ENCODE measurements around the gene YPEL2.

Gene YPEL2

DNA sequence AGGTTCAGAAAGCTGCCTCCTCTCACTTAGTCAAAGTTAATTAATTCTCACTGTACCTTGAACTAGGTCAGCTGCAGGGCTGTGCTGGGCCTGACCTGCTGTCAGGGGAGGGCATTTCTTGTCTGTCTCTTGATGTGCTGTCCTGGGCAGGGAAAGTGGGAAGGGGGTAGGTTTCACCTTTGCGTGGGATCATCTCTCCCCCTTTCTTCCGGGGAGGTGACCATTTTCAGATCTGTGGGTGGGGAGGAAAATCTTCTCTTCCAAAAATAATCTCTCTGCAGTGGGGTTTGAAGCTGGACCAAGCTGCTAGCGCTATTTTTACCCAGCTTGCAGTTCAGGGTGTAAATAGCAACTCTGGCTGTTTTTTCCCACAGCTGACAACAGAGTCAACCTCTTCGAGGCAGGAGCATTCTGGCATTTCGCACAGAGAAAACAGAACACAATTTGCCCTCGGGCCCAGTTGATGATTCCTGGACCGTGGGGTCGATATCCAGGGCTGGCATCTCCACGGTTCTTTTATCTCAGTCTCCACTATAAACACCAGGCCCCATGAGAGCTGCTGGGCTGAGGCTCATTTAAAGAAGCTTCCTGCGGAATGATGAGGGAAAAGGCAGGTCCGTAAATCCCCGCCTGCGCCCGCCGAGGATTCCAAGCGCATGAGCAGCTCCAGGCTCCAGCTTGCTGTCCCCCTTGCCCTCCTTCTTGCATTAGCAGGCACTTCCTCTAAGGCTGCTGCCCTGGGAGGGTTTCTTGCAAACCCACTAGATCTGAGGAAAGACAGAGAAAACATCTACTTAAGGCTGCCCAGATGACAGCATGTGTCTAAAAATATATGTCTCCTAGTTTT lies 93.9 kb downstream of the YPEL2 start:
- Histone ChIP-seq H3K9ac (ENCODE audit: low read depth, low read length) (no peak overlapping the region), H3K4me1 (ENCODE audit: insufficient read depth, low read length) (peaks cover 26% of the 10 kb centered on the region), H3K36me3 (ENCODE audit: insufficient read depth, low read length) (no peaks in the 10 kb centered on the region), H3K9me3 (ENCODE audit: control insufficient read depth, insufficient read depth, low read length) (no peaks in the 10 kb centered on the region)

DNA sequence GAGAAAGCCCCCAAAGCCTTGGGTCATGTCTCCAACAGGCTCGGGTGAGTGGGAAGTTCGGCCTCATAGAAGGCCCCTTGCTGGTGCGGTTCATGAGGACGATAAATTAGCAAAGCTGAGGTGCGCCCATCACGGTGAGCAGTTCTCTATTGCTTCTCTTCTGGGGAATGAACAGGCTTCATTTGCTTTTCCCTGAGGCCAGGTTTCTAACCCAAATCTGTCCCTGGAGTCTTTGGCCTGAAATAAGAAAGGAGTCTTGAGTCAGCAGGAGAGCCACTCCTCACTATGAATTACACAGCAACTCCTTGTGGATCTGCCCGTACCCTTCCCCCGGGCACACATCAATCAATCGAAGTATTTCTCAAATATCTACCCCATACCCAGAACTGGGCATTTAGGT lies 94.6 kb downstream of the YPEL2 start:
- H3K9ac ChIP-seq (ENCODE audit: low read depth, low read length): no peak overlapping the region
- peaks cover 26% of the 10 kb centered on the region for H3K4me1 ChIP-seq (ENCODE audit: insufficient read depth, low read length)
- H3K36me3 ChIP-seq (ENCODE audit: insufficient read depth, low read length): no peaks in the 10 kb centered on the region
- H3K9me3 ChIP-seq (ENCODE audit: control insufficient read depth, insufficient read depth, low read length): no peaks in the 10 kb centered on the region

DNA sequence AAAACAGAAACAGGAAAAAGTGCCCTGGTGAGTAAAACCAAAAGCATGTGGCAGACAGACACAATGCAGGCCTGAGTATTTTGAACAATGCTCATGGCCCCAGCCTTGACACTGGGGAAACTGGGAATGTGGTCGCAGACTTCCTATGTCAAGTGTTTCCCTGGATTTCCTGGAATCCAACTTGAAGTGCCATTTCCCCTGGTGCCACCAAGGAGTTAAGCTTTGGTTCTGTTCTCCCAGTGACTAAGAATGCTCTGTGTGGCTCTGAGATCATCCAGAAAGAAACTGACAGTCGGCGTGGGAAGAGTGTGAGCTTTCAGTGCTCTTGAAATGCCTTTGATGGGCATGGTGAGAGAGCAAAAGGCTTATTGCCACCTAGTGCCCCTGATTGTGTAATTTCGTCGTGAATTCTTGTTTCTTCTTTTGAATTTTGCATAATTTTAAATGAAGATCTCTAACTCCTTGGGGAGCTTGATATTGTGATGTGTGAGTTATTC lies 96.0 kb downstream of the YPEL2 start:
- no peak overlapping the region for H3K9ac ChIP-seq (ENCODE audit: low read depth, low read length)
- H3K9me3 ChIP-seq (ENCODE audit: control insufficient read depth, insufficient read depth, low read length): no peaks in the 10 kb centered on the region
- no peaks in the 10 kb centered on the region for H3K36me3 ChIP-seq (ENCODE audit: insufficient read depth, low read length)
- H3K4me1 ChIP-seq (ENCODE audit: insufficient read depth, low read length): peaks cover 26% of the 10 kb centered on the region

DNA sequence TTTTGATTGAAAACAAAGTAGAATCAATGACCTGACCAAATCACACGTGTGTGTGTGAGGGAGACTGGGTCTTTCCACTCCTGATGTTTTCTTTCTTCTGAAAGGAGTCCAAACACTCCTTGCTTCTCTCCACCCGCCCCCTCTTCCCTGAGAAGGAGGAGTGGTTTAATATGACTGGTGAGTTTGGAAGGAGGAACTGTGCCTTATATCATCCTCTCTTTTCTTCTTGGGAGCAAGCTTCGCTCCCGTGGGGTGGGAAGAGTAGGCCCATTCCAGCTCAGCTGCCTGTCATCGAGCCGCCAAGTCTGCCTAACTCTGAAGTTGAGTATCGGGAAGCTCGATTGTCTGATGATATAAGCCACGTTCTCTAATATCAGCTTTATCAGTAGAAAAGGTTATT lies 96.5 kb downstream of the YPEL2 start:
- Histone ChIP-seq H3K36me3 (ENCODE audit: insufficient read depth, low read length) (no peaks in the 10 kb centered on the region), H3K9me3 (ENCODE audit: control insufficient read depth, insufficient read depth, low read length) (0 out of 2 replicates have a peak, but pooled peaks cover 3% of the 10 kb centered on the region), H3K4me1 (ENCODE audit: insufficient read depth, low read length) (peaks cover 26% of the 10 kb centered on the region), H3K9ac (ENCODE audit: low read depth, low read length) (no peak overlapping the region)

DNA sequence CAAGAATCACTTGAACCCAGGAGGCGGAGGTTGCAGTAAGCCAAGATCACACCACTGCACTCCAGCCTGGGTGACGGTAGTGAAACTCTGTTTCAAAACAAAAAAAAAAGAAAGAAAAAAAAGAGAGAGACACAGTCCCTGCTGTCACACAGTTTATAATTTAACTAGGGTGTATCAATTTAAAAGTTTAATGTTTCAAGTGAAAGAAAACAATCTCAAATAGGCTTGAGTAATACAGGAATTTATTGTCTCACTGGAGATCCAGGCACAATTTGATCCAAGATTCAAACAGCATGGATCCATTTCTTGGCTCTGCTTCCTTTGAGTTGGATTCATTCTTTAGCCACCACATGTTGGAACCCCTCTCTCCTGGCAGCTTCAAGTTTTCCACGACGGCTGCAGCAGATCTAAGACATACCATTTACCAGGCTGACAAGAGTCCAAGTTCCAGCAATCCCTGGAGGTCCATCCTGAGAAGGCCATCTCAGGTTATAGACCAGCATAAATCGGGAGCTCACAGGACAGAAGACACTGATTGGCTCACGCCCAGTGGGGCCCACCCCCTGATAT lies 97.5 kb downstream of the YPEL2 start:
- Histone ChIP-seq H3K36me3 (ENCODE audit: insufficient read depth, low read length) (no peaks in the 10 kb centered on the region), H3K9ac (ENCODE audit: low read depth, low read length) (no peak overlapping the region), H3K9me3 (ENCODE audit: control insufficient read depth, insufficient read depth, low read length) (0 out of 2 replicates have a peak, but pooled peaks cover 3% of the 10 kb centered on the region), H3K4me1 (ENCODE audit: insufficient read depth, low read length) (peaks cover 26% of the 10 kb centered on the region)

DNA sequence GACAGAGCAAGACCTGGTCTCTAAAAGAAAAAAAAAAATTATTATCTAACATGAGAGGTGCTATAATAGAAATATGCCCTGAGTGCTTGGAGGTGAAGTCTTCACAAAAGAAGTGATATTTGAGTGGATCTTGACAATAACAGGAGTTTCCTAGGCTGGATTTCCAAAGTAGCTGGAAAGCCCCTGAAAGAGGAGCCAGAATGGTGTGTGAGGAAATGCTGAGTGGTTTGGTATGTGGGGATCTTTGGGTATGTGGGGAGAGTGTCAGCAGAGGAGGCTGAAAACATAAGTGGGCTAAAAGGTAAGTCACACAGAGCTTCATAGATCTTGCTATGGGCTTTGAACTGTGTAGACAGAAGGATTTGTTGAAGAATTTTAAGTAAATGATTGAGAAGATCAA lies 100.1 kb downstream of the YPEL2 start:
- Histone ChIP-seq H3K36me3 (ENCODE audit: insufficient read depth, low read length) (no peaks in the 10 kb centered on the region), H3K9ac (ENCODE audit: low read depth, low read length) (no peak overlapping the region), H3K9me3 (ENCODE audit: control insufficient read depth, insufficient read depth, low read length) (0 out of 2 replicates have a peak, but pooled peaks cover 3% of the 10 kb centered on the region), H3K4me1 (ENCODE audit: insufficient read depth, low read length) (peaks cover 11% of the 10 kb centered on the region)

DNA sequence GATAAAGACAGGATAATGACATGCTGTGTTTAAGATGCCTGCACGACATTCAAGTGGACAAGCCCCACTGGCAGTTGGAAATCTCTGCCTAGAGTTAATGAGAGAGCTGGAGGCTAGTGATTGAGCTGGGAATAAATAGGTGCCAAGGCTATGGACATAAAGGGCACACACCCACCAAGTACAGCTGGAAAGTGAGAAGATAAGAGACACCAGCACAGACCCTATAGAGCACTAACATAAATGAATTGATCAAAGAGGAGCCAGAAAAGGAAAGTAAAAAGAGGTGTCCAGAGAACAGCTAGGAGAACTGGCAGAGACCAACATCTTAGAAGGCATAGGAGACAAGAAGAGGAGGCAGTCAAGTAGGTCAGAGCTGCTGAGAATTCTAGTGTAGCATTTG lies 101.2 kb downstream of the YPEL2 start:
- Histone ChIP-seq H3K36me3 (ENCODE audit: insufficient read depth, low read length) (no peaks in the 10 kb centered on the region), H3K4me1 (ENCODE audit: insufficient read depth, low read length) (0 out of 2 replicates have a peak, but pooled peaks cover 4% of the 10 kb centered on the region), H3K9ac (ENCODE audit: low read depth, low read length) (no peak overlapping the region), H3K9me3 (ENCODE audit: control insufficient read depth, insufficient read depth, low read length) (0 out of 2 replicates have a peak, but pooled peaks cover 3% of the 10 kb centered on the region)

DNA sequence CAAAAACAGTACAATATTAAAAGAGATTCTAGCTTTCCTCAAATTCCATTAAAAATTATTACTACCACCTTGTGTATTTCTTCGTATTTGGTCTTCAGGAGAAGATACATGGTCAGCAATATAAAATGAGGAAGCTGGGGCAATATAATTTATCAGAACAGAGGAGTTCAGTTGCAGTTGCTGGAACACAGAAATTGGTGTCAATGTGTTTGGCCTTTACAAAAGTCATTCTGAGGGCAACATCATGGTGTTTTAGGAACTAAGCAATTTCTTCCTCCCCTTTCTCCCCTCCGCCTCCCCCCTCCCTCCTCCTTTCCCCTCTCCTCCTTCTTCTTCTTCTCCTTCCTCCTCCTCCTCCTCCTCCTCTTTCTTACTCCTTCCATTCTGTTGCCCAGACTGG lies 102.1 kb downstream of the YPEL2 start:
- Histone ChIP-seq H3K36me3 (ENCODE audit: insufficient read depth, low read length) (no peaks in the 10 kb centered on the region), H3K9ac (ENCODE audit: low read depth, low read length) (no peak overlapping the region), H3K9me3 (ENCODE audit: control insufficient read depth, insufficient read depth, low read length) (0 out of 2 replicates have a peak, but pooled peaks cover 3% of the 10 kb centered on the region), H3K4me1 (ENCODE audit: insufficient read depth, low read length) (no peaks in the 10 kb centered on the region)

DNA sequence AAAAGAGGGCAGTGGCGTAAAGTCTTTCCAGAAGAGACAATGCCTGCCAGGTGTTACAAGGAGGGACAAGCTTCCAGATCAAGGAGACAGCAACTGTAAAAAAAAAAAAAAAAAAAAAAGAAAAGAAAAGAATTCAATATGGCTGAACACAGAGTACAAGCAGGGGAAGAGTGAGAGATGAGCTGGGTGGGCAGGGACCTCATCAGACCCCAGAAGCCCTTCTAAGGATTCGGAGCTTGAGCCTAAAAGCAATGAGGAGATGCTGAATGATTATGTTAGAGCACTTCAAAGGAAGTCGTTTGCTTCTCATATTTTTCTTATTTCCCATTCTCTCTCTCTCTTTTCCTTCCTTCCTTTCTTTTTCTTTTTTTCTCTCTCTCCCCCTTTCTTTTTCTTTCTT lies 103.0 kb downstream of the YPEL2 start:
- Histone ChIP-seq H3K9ac (ENCODE audit: low read depth, low read length) (no peak overlapping the region), H3K9me3 (ENCODE audit: control insufficient read depth, insufficient read depth, low read length) (0 out of 2 replicates have a peak, but pooled peaks cover 3% of the 10 kb centered on the region), H3K4me1 (ENCODE audit: insufficient read depth, low read length) (peaks cover 2% of the 10 kb centered on the region), H3K36me3 (ENCODE audit: insufficient read depth, low read length) (no peaks in the 10 kb centered on the region)

DNA sequence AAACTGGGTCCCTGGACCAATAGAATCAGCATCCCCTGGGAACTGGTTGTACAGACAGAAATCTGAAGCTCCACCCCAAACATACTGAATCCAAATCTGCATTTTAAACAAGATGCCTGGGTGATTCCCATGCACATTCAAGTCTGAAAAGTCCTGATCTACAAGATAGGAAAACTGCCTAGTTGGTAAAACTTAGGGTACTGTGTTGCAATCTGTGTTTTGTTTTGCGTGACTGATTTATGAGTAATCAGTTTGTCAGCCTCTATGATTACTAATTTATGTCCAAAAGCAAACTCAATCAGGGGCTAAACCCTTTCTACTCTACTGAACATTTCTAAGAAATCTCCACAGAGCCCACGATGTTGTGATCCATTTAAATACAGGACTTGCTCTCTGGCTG lies 103.8 kb downstream of the YPEL2 start:
- no peak overlapping the region for H3K9ac ChIP-seq (ENCODE audit: low read depth, low read length)
- H3K9me3 ChIP-seq (ENCODE audit: control insufficient read depth, insufficient read depth, low read length): 0 out of 2 replicates have a peak, but pooled peaks cover 3% of the 10 kb centered on the region
- H3K36me3 ChIP-seq (ENCODE audit: insufficient read depth, low read length): no peaks in the 10 kb centered on the region
- H3K4me1 ChIP-seq (ENCODE audit: insufficient read depth, low read length): peaks cover 10% of the 10 kb centered on the region

DNA sequence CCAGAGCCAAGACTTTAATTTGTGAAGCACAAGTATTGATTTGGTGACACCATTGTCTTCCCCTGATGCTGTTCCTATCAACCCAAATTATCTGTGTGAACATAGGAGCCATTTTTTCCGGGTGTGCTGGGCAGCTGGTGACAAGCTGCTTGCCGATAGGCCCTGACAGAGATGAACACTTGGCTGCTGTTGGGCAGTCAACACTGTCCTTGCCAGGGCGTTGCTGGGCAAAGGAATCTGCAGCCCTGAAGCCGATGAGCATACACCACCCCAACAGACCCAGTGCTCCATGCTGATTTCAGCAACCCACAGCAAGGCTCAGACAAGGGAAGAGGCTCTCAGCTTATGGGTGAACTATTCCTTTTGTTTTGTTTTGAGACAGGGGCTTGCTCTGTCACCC lies 105.4 kb downstream of the YPEL2 start:
- no peaks in the 10 kb centered on the region for H3K36me3 ChIP-seq (ENCODE audit: insufficient read depth, low read length)
- H3K4me1 ChIP-seq (ENCODE audit: insufficient read depth, low read length): peaks cover 12% of the 10 kb centered on the region
- no peak overlapping the region for H3K9ac ChIP-seq (ENCODE audit: low read depth, low read length)
- 0 out of 2 replicates have a peak, but pooled peaks cover 3% of the 10 kb centered on the region for H3K9me3 ChIP-seq (ENCODE audit: control insufficient read depth, insufficient read depth, low read length)

DNA sequence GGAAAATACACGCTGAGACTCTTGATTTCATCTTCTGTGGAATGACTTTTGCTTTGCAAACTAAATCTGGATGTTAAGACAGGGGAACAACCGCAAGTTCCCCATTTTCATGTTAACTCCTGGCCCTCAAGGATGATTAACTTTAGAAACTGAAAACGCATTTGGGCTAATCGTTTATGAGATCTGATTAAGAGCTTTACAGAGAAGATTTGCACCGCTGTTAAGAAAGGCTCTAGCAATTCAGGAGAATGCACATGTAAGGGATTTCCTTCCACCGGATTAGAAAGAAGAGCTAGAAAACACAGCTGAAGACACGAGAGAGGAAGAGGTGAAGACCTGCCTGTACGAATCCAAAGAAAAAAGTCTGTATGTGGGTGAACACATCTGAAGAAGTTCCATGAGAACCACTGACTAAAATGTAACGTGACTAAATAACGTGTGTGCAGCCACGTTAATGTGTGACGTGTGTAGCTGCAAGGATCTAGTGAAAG lies 106.4 kb downstream of the YPEL2 start:
- Histone ChIP-seq H3K9me3 (ENCODE audit: control insufficient read depth, insufficient read depth, low read length) (0 out of 2 replicates have a peak, but pooled peaks cover under 1% of the 10 kb centered on the region), H3K36me3 (ENCODE audit: insufficient read depth, low read length) (no peaks in the 10 kb centered on the region), H3K9ac (ENCODE audit: low read depth, low read length) (no peak overlapping the region), H3K4me1 (ENCODE audit: insufficient read depth, low read length) (peaks cover 12% of the 10 kb centered on the region)

DNA sequence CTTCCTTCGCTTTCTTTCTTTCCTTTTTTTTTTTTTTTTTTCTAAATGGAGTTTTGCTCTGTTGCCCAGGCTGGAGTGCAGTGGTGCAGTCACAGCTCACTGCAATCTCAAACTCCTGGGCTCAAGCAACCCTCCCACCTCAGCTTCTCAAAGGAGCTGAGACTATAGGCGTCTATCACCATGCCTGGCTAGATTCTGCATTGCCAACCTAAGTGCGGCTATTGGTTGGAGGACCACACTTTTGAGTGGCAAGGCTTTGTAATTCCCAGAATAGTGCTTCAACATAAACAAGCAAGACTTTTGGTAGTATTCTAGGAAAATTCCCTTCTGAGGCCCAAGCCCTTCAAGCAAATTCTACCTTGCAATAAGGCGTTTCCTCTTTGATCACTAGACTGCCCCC lies 107.8 kb downstream of the YPEL2 start:
- H3K9ac ChIP-seq (ENCODE audit: low read depth, low read length): no peak overlapping the region
- H3K9me3 ChIP-seq (ENCODE audit: control insufficient read depth, insufficient read depth, low read length): no peaks in the 10 kb centered on the region
- H3K36me3 ChIP-seq (ENCODE audit: insufficient read depth, low read length): no peaks in the 10 kb centered on the region
- peaks cover 12% of the 10 kb centered on the region for H3K4me1 ChIP-seq (ENCODE audit: insufficient read depth, low read length)

DNA sequence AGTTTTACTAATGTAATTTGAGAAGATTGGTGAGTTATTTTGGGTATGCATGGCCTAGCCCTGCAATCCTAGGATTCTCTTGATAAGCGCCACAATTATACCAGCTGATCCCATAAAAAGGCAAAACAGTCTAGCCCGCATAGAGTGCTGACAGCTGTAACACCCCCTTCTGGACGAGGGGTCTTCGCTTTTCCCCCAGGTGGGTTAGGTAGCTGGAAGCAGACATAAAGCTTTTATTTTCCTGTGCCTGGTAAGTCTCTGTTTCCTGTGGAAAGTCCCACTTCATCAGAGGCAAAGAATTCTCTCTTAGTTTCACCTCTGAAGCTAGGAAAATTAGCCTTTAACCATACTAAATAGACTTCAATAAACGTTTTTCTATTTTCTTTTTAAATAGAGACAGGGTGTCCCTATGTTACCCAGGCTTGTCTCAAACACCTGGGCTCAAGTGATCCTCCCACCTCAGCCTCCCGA lies 108.3 kb downstream of the YPEL2 start:
- H3K9ac ChIP-seq (ENCODE audit: low read depth, low read length): no peak overlapping the region
- no peaks in the 10 kb centered on the region for H3K9me3 ChIP-seq (ENCODE audit: control insufficient read depth, insufficient read depth, low read length)
- no peaks in the 10 kb centered on the region for H3K36me3 ChIP-seq (ENCODE audit: insufficient read depth, low read length)
- H3K4me1 ChIP-seq (ENCODE audit: insufficient read depth, low read length): peaks cover 12% of the 10 kb centered on the region
